Left ventricle myocardium superior (tissue), 1 donor: ENCODE results near the gene VSIG1. TPM values are rescaled to one million over a fixed set of nuclear protein-coding genes. Genes with fewer than 3 reads are reported as not detected.

Experiments used
- ATAC-seq: fragments of 200-7000 bp; cut with Tn5 transposase; one replicate; pipeline ENCODE4 v1.9.1; 2020; ENCODE audit warnings: mild to moderate bottlenecking, moderate library complexity
- DNase-seq: peaks from one replicate; pipeline ENCODE4 v3.0.0-alpha.2; 2020
- intact Hi-C: fragments of 100-400 bp; cut with micrococcal nuclease; formaldehyde crosslinking; loops from one replicate; pipeline ENCODE4 v1.11.0; 2022
- total RNA-seq: library from RNA; stranded (reverse); fragmentation: NEBNext Ultra II Directional; extraction: Animal tissue kit (Norgen Biotek cat#: 25700); gene quantifications from one replicate; pipeline ENCODE4 v1.2.1, GENCODE V29; 2021
- donor health status: DM: no; HTN: yes; CAD: no; lungs with severe emphysema.

VSIG1 gene
- total RNA-seq, 1 donor from 2014 or later = not detected

DNA sequence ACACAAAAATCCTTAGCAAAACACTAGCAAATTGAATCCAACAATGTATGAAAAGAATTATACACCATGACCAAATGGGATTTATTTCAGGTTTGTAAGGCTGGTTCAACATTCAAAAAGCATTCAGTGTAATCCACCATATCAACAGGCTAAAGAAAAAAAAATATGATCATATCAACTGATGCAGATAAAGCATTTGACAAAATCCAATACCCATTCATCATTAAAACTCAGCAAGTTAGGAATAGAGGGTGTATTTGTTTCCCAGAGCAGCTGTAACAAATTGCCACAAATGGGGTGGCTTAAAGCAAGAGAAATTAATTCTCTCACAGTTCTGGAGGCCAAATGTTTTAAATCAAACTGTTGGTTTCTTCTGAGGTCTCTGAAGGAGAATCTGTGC lies 10.7 kb downstream of the VSIG1 start:
- intact Hi-C loops = no loop called here
- no peak for DNase-seq
- no peak for ATAC-seq

- DNase-seq (no peak), ATAC-seq (no peak)
- intact Hi-C loops = no loop called here
Measured at GRCh38 chrX:108059801-108060200, 14.9 kb downstream of the VSIG1 start.

GRCh38 chrX:108064001-108064400 lies 19.1 kb downstream of the VSIG1 start:
- ATAC-seq (no peak), DNase-seq (no peak)
- intact Hi-C loops = no loop called here

- ATAC-seq (no peak), DNase-seq (no peak)
- intact Hi-C loops = no loop called here
Measured at GRCh38 chrX:108064613-108065012, 19.7 kb downstream of the VSIG1 start.

- intact Hi-C loops = no loop called here
- no peak for DNase-seq
- no peak for ATAC-seq
Measured at GRCh38 chrX:108068121-108068520, 23.3 kb downstream of the VSIG1 start.

GRCh38 chrX:108070891-108071290 lies 26.0 kb downstream of the VSIG1 start:
- no peak for ATAC-seq
- intact Hi-C loops = no loop called here
- DNase-seq = no peak

GRCh38 chrX:108071578-108071977 lies 26.7 kb downstream of the VSIG1 start:
- no peak for DNase-seq
- ATAC-seq = no peak
- intact Hi-C loops = no loop called here

- intact Hi-C loops = no loop called here
- DNase-seq (no peak), ATAC-seq (no peak)
Measured at GRCh38 chrX:108072746-108073145, 27.9 kb downstream of the VSIG1 start.

- DNase-seq (no peak), ATAC-seq (no peak)
- intact Hi-C loops = no loop called here
Measured at GRCh38 chrX:108081110-108081509, 36.2 kb downstream of the VSIG1 start.

DNA sequence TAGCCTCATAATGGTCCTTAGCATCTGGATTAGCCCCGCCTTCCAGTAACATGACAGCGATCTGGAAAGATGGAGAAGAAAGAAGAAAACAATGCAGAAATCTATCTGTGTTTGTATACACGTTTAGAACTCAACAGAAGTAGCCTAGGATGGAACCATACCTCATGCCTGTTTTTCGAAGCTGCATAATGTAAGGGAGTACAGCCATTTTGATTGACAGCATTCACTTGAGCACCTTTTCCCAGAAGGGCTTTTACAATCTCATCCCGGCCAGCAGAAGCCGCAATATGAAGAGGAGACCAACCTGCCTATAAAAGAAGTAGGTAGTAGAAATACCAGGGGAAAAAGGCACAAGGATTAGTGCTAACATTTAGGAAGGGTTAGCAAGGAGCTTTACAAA lies 42.9 kb downstream of the VSIG1 start:
- intact Hi-C loops = no loop called here
- ATAC-seq (no peak), DNase-seq (no peak)

DNA sequence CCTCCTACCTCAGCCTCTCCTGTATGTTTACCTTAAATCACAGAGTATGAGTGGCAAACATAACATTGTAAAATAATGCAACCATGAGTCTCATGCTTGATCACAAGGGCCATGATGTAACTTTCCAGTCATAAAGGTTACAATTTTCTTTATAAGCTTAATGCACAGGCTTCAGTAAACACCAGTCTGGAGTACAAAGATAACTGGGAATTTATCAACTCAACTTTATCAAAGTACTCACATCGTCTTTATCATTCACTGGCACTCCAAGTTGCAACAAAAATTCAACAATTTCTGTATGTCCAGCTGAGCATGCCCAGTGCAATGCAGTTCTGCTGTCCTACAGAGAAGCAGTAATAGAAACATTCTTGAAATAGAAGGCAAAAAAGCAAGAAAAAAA lies 43.6 kb downstream of the VSIG1 start:
- no peak for ATAC-seq
- intact Hi-C loops = no loop called here

GRCh38 chrX:108090491-108091263 lies 45.8 kb downstream of the VSIG1 start:
- DNase-seq (no peak), ATAC-seq (no peak)
- intact Hi-C loops = no loop called here

More for the DNA sequence above, 43.6 kb downstream of the VSIG1 start:
- no peak for DNase-seq

- intact Hi-C loops = no loop called here
- ATAC-seq (peak; percentile 99), DNase-seq (peak; percentile 93)
Measured at GRCh38 chrX:108091264-108091877, 46.5 kb downstream of the VSIG1 start, which contains the start of the genes ATG4A and PSMD10. Gene ATG4A, plus strand, starts transcription at chrX:108091778. Its CDS starts 49 bp downstream, at chrX:108091827. Gene PSMD10, minus strand, starts transcription at chrX:108091542. Its CDS starts 22 bp downstream, at chrX:108091520.

DNA sequence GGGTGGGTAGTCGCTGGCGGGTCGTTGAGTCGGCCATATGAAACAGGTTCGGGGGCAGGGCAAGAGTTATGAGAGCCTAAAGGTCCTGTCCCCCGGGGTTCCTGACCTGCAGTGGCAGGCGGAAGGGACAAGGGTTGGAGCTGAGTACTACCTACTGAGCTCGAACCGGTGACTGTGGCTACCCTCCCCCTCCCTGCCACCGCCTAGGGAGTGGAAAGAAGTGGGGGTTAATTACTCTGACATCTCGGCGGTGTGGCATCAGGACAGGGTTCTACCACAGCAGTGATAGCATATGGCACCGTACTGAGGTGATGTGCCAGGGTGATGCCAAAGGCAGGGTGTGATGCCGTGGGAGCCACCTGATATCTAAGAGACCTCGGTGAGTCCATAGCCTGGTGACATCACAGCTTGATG lies 47.0 kb downstream of the VSIG1 start:
- DNase-seq = no peak

DNA sequence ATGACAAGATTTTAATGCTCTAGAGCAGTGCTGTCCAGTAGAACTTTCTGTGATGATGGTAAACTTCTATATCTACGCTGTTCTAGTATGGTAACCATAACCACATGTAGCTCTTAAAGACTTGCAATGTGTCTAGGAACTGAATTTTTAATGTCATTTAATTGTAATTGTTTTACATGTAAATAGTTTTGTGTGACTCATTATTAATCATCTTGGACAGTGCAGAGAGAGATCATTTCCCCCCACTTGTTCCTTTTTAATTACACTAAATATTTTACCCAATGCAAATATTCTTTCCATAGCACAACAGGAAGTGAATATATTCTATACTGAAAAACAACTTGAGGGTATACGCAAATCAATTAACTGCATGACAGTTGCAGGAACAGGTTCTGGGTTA lies 52.5 kb downstream of the VSIG1 start:
- intact Hi-C loops = no loop called here
- no peak for DNase-seq
- ATAC-seq = no peak

More for the DNA sequence above, 47.0 kb downstream of the VSIG1 start:
- intact Hi-C loops = no loop called here
- ATAC-seq = peak; percentile 49

DNA sequence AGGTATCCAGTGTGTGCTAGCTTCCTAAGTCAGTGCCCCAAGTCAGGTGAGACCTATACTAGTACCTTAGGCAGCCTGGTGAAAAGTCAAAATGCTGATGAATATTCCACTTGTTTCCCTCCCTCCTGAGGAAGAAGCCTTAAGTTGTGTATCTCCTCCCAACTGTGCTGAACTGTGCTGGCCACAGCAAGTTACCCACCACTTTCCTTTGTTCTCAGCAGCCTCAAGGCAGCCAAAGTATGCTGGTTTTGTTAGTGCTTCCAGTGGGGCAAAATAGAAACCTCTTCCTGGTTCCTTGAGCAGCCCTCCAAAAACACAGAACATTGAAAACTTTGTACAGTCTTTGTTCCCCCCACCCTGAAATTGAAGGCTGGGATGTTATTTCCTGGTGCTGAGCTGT lies 60.6 kb downstream of the VSIG1 start:
- intact Hi-C loops = no loop called here
- ATAC-seq (no peak), DNase-seq (no peak)

- no peak for ATAC-seq
- intact Hi-C loops = no loop called here
- no peak for DNase-seq
Measured at GRCh38 chrX:108114541-108114940, 69.7 kb downstream of the VSIG1 start.

- peak; percentile 25 for ATAC-seq
Measured at GRCh38 chrX:108117988-108118387, 73.1 kb downstream of the VSIG1 start.

GRCh38 chrX:108121291-108121690 lies 76.4 kb downstream of the VSIG1 start:
- DNase-seq (no peak), ATAC-seq (peak; percentile 85)
- intact Hi-C loops = no loop called here

More at GRCh38 chrX:108117988-108118387, 73.1 kb downstream of the VSIG1 start:
- DNase-seq = no peak
- intact Hi-C loops = no loop called here

DNA sequence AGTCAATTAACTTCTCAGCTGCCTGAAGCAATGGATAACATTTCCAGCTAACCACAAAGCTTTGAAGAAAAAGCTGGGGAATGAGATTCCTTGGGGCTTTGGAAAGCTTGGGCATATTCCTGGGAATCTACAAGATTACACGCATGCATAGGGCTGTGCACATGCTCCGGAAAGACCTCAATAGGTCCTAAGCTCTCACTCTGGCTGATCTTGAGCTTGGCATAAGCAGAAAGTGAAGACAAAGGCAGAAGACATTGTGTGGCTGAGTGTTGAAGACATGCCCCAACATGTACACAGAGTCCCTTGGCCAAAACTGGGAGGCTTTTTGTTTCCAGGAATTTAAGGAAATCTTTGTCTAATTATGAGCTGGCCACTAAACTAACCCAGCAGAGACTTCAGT lies 77.9 kb downstream of the VSIG1 start:
- peak; percentile 30 for ATAC-seq
- intact Hi-C loops = no loop called here
- no peak for DNase-seq
